ENCODE measurements around the gene RDH5. TPM values are rescaled to one million over a fixed set of nuclear protein-coding genes. Genes with fewer than 3 reads are reported as not detected.

The RDH5 gene

GRCh38 chr12:55771736-55772135, 51.5 kb downstream of the RDH5 start:
- Histone ChIP-seq H3K4me2 (ENCODE audit: low read length) (no peak overlapping the region), H3K9me3 (replicated peaks; ENCODE audit: low read length) (no peaks in the 10 kb centered on the region), H3K27me3 (ENCODE audit: control insufficient read depth, insufficient read depth, low read length) (no peaks in the 10 kb centered on the region), H3K4me3 (ENCODE audit: low read length) (no peak overlapping the region), H3K36me3 (ENCODE audit: insufficient read depth, low read length) (peaks cover 33% of the 10 kb centered on the region), H3K4me1 (ENCODE audit: control insufficient read depth, insufficient read depth, low read length) (no peaks in the 10 kb centered on the region), H3K9ac (ENCODE audit: low read depth, low read length) (no peak overlapping the region)

Small RNA genes within 50 kb of the gene (small RNA-seq; reads per million reads assigned to genes)
- not detected for gene AC009779.1
- not detected for gene RF00017

Measured in skeletal muscle satellite cell (primary cell).